Dermis microvascular lymphatic vessel endothelial cell (primary cell): ENCODE data around the gene VTI1A. TPM values are rescaled to one million over a fixed set of nuclear protein-coding genes. Genes with fewer than 3 reads are reported as not detected.

Source experiments
- DNase-seq, 2 donors: peaks; one replicate each; pipeline versions ENCODE4 v3.0.0 to v3.0.0-alpha.2; 2010; ENCODE audit warnings: low read depth in 2 of 2
- total RNA-seq: library from RNA; depleted of rRNA; stranded (reverse); fragments of >200 nt; gene quantifications from 2 replicates; pipeline ENCODE4 v1.2.1, GENCODE V29; 2014

Gene VTI1A
- total RNA-seq, 1 donor from 2014 or later: 13.6 TPM

- no peak for DNase-seq
Observed at GRCh38 chr10:112751651-112752050, 304.6 kb downstream of the VTI1A start.

- no peak for DNase-seq
Observed at GRCh38 chr10:112752288-112752687, 305.3 kb downstream of the VTI1A start.

GRCh38 chr10:112753961-112754411 lies 307.0 kb downstream of the VTI1A start:
- no peak for DNase-seq

- no peak for DNase-seq
Observed at GRCh38 chr10:112755446-112756234, 308.6 kb downstream of the VTI1A start.

- DNase-seq: no peak
Observed at GRCh38 chr10:112756235-112756527, 309.2 kb downstream of the VTI1A start.

- no peak for DNase-seq
Observed at GRCh38 chr10:112758961-112759360, 311.9 kb downstream of the VTI1A start.

- no peak for DNase-seq
Observed at GRCh38 chr10:112759496-112759895, 312.5 kb downstream of the VTI1A start.

GRCh38 chr10:112761256-112761655 lies 314.2 kb downstream of the VTI1A start:
- DNase-seq: no peak

- DNase-seq: no peak
Observed at GRCh38 chr10:112763916-112764520, 317.0 kb downstream of the VTI1A start.

- no peak for DNase-seq
Observed at GRCh38 chr10:112765717-112766235, 318.8 kb downstream of the VTI1A start.

- no peak for DNase-seq
Observed at GRCh38 chr10:112766636-112767035, 319.6 kb downstream of the VTI1A start.

GRCh38 chr10:112767156-112767555 lies 320.1 kb downstream of the VTI1A start:
- no peak for DNase-seq

- DNase-seq: no peak
Observed at GRCh38 chr10:112768121-112768520, 321.1 kb downstream of the VTI1A start.

GRCh38 chr10:112769081-112769480 lies 322.1 kb downstream of the VTI1A start:
- no peak for DNase-seq

- no peak for DNase-seq
Observed at GRCh38 chr10:112769611-112770370, 322.8 kb downstream of the VTI1A start.

- no peak for DNase-seq
Observed at GRCh38 chr10:112771733-112772132, 324.7 kb downstream of the VTI1A start.

- no peak for DNase-seq
Observed at GRCh38 chr10:112773783-112774182, 326.8 kb downstream of the VTI1A start.

- DNase-seq: no peak
Observed at GRCh38 chr10:112774210-112774609, 327.2 kb downstream of the VTI1A start.

GRCh38 chr10:112774798-112775197 lies 327.8 kb downstream of the VTI1A start:
- no peak for DNase-seq

- no peak for DNase-seq
Observed at GRCh38 chr10:112775381-112775780, 328.4 kb downstream of the VTI1A start.

GRCh38 chr10:112775892-112776674 lies 329.1 kb downstream of the VTI1A start:
- no peak for DNase-seq
